Measurements from ENCODE around the gene HSPB7.
"Not testable (repeated sequence)": the region's sequence is repeated elsewhere in the genome, so short reads cannot be mapped to it uniquely, and the experiment has no call there.

Gene HSPB7

DNA sequence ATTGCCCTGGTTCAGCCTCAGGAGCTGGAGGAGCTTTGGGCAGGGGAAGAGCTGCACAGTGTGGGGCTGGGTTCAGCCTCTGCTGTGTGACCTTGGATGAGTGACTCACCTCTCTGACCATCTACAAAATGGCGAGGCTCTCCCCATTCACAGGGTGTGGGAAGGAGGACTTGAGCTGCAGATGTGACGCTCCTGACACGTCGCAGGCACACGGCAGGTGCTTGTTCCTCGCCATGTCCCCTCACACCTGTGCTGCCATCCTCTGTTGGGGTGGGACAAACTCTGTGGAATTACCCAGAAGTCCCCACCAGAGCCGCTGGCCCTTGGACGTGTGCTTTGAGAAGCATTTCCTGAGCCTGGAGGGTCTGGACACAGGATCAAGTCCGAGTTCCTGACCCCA lies 3.0 kb upstream of the HSPB7 start:
- DNase-seq = not testable (repeated sequence)

DNA sequence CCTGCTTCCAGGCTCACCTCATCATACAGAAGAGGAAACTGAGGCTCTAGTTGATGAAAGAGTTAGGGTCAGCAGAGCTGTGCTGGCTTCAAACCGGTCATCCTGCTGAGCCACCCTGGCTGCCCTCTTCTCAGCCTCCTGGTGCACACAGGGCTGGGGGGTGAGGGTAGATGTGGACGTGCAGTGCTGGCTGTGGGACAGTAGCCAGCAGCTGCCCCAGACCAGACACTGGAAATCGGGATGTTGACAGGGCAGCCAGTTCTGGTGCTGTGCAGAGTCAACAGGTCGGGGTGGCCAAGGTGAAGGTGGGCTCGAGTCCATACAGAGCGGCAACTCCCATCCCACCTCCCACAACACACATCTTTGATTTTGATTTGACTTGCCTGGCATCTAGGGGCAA lies 2.5 kb upstream of the HSPB7 start:
- no peak for DNase-seq

DNA sequence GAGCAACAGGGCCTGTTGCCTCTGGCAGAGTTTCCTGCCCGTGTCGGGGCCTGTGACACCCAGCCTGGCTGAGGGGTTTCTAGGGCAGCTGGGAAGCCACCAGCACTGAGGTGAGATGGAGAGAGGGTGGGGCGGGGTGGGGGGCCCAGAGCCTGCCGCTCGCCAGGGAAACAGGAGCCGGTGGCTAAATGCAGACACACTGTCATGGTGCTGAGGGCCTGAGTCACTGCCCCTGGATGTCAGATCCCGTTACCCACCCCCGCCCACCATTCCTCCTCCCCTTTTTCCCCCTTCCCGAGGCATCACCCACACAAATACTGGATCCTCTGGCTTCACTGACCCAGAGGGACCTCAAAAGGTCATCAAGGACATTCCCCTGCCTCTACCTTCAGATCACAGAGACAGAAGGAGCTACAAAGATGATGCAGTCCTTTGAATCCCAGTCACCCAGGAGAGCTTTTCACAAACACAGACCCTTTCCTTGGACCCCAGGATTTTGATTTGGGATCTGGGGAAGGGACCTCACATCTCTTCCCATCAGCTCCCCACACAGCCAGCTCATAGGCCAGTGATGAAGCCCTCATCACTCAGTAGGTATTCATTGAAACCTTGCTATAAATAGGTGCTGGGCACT lies 1.9 kb upstream of the HSPB7 start:
- DNase-seq = no peak

DNA sequence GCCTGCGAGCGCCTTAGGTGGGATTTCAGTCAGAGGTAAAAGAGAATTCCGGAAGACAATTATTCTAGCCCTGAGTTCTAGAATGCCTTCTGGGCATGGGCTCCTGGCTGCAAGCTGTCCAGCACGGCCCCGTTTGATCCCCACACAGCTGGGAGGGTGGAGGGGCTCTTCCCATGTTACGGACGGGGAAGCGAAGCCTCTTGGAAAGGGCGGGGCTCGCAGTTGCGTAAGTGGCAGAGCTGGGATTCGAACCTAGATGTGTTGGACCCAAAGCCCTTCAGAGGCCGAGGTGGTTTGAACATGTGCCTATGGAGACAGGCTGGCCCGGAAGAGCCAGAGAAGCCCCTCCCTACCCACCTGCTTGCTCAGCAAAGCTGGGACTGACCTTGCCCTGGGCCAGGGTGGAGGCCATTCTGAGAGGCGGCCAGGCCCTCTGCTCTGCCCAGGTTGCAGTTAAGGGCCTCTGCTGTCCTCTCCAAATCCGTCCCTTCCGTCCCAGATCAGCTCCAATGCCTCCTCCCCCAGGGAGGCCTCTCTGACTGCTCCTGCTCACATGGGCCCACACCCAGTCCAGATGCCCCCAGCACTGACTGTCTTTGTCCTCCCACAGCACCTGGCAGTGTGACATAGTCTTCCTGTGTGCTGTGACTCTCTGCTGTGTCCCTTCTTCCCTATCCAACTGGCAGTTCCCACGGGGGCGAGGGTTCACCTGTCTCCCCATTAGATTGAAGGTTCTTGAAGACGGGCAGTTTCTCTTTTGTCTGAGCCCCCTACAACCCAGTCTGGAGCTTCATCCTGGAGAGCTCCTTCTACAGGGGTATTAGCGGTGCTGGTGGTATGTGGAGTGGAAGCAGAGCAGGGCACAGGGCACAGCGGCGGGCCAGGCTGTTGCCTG lies 1.2 kb upstream of the HSPB7 start:
- DNase-seq = no peak

DNA sequence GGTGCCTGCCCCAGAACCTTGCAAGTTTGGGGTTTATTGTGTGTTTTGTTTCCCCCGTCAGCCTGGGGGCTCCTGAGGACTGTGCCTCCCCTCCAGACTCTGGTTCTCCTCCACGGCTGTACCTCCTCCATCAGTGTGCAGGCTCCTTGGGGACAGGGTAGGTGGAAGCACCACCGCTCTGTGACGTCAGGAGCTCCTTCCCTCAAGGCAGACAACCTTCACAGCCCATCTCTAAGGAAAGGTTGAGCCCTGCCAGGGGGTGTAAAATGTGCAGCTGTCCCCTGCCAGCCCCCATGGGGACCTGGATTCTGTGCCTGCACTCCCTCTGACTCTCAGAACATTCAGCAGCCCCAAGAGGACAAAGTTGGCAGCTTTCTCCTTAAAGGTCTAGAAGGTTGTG lies 465 bp upstream of the HSPB7 start:
- DNase-seq = no peak

DNA sequence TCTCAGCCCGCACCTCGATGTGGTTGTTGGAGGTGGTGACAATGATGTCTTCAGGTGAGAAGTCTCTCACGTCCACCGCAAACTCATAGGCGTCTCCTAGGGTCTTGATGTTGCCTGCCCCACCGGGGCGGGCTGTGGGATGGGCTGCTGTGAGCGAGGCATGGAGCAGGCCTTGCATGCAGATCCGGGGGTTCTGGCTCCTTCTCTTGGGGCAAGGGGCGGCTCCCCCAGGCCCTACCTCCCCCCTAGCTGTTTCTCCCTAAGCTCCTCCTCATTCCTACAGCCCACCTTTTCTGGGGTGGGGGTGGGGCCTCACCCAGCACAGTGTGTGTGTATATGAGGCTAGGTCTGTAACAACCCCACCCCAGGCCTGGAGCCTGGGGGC lies 775 bp downstream of the HSPB7 start:
- no peak for DNase-seq

DNA sequence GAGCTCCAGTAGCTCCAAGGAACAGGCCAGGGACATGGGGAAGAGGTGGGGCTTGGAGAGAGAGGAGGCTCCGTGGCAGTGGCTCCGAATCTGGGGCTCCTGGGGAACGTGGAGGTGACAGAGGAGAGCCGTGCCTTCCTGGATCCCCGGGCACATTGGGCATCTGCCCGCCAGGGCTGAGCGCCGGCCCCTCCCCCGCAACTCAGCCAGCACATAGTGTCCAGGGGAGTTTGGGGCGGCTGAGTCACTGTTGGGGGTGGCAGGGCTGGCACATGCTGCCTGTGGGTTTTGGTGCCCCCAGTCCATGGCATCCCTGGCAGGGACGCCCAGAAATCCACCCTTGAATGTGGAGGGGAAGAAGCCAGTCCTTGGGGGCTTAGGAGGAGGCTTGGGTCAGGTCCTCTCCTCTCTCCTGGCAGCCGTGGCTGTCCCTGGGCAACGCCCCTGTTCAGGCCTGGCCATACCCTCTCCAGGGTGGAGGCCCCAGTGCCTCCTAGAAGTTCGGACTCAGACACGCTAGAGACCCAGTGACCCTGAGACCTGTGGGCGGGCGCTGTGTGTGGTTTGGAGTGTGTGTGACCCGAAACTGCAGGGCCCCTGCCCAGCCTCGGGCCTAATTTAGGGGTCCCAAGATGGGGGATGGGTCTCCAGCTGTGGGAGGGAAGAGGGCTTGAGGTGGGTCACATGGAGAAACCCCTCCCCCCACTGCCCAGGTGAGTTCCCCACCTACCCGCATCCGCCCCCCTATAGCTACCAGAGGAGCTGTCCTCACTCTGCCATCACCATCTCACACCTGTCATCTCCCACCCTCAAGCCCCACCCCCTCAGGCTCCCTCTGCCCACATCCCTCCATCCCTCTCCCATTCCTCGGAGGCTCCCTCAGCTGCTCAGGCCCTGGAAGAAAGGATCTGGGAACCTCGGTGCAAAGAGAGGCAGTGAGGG lies 1.6 kb downstream of the HSPB7 start:
- no peak for DNase-seq

DNA sequence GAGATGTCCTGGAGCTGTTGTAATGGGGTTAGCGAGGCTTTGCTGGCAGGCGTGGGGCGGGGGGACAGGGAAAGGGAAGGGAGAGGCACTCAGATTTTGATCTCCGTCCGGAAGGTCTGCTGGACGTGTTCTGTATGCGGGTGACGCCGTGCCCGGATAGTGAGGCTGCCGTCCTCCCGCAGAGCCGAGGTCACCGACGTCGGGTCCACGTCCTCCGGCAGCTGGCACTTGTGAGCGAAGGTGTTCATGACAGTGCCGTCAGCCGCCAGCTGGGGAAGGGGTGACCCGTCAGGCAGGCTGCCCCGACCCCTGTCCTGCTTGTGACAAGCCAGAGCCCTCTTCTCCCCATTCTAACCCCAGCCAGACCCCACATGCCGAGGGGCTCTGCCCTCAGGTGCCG lies 2.4 kb downstream of the HSPB7 start:
- DNase-seq = no peak

DNA sequence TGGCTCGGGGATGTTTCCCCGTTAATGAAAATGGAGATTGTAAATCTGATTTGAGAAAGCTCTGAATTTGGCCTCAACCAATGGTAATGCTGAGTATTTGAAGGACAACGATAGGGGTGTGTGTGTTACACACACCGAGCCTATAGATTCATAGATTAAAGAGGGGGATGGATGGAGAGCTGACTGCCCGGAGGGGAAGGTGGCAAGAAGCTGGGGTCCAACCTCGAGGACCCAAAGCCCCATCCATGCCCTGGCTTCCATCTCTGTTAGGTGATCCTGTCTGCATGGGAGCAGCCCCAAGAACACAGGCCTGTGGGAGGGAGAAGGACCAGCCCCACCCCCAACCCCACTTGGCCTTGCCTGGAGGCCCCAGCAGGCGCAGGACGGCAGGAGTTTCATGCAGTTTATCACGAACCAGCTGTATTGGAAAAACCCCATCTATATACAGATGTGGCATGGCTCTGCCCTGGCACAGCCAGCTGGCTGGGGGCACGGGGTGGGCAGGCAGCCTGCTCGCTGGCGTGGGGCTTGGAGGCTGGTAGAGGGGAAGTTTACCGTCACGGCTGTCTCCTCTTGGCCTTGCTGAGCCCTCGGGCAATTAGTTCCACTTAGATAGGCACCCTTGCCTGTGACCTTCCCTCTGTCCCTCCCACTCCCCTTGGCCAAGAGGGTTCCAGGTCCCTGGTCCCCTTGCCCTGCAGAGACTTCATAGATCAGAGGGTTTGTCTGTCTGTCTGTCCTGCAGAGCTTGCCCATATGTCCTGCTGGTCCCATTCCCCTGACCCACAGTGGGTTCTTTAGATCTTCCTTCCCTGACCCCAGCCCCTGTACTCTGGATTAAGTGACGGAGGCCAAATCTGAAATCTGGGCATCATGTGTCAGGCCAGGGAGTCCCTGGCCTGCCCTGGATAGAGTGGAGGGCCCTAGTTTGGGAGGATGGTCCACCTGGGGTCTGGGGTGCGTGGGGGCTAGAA lies 3.0 kb downstream of the HSPB7 start:
- DNase-seq = no peak

DNA sequence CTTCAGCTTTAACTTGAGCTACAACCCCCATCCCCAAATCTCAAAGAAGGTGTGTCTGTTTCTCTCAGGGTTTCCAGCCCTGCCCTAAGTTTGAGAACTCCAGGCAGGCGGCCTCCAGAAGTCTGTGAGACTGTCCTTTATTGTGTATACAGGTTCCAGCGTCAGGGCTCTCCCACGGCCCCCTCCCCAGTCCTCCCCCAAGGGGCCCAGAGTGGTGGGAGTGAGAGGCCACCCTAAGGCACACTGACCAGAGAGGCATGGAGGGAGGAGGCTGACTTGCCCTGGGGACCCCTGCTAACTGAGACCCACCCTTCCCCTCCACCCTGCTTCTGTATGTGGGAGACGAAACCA lies 4.0 kb downstream of the HSPB7 start:
- no peak for DNase-seq

DNA sequence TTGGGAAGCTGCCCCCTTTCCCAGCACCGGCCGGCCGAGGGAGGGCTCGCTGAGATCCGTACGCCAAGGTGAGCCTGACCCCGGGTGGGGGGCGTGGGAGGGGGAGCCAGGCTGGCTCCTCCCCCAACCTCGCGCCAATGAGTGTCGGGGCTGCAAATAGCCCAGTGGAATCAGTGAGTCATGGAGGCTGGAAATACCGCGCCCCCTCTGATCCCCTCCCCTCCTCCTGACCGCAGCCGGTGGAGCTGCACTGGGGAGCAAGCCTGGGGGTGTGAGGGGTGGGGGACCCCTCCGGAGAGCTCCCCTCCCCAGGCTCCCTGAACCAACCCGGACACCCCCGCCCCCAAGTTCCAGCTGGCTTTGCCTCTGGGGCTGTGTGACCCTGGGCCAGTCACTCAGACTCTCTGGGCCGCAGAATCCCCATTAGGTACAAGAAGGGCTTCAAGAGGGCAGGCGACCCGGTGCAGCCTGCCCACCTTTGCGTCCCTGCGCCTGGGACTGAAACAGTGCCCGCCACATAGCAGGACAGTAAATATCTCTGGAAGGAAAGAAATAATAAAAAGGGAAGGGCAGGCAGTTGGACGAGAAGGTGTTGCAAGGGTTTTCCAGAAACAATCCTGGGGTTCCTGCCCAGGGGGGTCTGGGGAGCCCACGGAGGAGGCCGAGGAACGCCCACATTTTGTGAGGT lies 4.5 kb downstream of the HSPB7 start:
- DNase-seq = no peak

DNA sequence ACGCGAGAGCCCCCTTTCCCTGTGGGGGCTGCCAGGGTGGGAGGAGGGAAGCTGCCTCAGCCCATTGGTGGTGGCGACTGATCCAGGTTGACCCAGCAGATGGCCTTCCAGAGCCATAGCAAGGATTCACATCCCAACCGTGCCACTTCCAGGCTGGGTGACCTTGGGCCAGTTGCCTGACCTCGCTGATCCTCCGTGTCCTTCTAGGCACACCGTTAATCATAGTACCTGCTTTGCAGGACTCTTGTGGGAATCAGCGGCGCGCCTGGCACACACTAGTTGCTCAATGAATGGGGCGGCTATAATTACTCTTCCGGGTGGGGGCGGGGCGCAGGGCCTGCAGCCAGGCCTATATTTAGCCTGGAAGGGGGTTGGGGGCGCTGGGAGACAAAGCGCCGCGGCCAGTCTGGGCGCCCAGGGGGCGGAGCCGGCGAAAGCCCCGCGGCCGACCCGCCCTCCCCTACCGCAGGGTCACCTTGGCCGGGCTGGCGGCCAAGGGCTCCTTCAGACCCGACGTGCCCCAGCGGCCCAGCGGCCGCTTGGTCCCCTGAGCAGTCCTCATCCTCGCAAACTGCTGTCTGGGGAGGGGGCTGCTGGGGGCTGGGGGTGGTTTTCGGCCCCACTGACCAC lies 5.1 kb downstream of the HSPB7 start:
- no peak for DNase-seq

DNA sequence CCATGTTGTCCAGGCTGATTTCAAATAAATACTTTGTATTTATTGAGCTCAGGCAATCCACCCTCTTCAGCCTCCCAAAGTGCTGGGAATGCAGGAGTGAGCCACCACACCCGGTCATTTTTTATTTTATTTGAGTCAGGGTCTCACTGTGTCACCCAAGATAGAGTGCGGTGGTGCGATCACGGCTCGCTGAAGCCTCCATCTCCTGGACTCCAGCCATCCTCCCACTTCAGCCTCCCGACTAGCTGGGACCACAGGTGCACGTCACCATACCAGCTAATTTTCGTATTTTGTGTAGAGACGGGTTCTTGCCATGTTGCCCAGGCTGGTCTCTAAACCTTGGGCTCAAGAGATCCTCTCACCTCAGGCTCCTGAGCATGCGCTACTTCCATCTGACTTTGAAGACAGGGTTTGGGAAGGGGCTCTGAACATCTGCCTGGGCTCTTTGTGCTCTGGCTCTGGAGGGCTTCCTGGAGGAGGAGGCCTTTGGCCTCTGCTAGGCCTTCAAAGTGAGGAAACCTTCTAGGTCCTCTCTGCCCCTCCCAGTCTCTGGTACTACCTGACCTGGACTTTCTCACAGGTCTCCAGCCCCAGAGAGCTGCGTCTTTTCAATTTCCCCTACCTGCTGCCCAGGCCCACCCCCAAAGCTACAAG lies 5.8 kb downstream of the HSPB7 start:
- no peak for DNase-seq

DNA sequence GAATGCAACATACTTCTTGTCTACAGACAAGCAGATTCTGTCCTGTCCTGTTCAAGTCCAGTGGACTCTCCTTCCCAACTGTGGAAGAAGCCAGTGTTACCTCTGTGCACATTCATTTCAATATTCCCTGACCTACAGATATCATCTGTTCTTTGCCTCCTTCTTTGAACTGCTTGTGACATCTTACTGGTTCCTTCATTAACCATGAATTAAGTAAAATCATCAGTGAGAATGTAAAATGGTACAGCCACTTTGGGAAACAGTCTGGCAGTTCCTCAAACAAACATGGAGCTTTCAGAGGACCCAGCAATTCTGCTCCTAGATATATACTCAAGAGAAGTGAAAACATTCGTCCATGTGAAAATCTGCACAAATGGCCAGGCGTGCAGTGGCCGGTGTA lies 7.0 kb downstream of the HSPB7 start:
- DNase-seq = no peak

DNA sequence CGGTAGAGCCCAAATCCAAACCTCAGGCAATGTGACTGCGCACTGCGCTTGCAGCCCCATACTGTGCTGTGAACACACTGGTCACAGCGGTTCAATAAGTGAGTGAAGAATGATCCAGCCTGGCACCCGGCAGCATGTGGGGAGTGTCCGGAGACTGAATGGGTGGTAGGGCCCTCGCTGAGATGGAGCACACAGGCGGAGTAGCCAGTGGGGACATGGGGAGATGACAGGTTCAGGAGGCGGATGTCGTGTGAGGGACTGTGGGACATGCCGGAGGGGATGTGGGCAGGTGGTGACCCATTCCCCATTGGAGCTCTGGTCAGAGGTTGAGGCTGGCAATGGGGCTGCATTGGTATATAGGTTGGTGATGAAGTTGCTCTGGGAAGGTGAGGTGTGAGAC lies 8.2 kb downstream of the HSPB7 start:
- no peak for DNase-seq

DNA sequence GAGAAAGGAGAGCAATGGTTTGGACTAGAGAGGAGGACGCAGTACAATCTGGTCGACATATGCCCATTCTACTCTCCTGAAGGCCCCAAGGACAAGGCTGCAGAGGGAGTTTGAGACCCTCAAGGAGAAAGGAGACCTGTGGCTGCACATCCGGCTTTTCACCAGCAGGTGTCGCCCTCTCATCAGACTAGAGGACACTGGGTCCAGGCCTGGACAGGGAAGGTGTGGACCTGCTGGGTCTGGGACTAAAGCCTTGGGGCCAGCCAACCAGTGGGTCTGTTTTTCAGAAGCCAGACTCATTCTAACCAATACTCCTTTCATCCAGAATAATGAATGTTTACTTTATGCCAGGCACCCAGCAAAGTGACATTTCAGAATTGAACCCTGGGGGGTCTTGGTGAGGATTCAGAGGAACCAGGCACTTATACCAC lies 8.8 kb downstream of the HSPB7 start:
- peak; percentile 35 to 75 for DNase-seq

DNA sequence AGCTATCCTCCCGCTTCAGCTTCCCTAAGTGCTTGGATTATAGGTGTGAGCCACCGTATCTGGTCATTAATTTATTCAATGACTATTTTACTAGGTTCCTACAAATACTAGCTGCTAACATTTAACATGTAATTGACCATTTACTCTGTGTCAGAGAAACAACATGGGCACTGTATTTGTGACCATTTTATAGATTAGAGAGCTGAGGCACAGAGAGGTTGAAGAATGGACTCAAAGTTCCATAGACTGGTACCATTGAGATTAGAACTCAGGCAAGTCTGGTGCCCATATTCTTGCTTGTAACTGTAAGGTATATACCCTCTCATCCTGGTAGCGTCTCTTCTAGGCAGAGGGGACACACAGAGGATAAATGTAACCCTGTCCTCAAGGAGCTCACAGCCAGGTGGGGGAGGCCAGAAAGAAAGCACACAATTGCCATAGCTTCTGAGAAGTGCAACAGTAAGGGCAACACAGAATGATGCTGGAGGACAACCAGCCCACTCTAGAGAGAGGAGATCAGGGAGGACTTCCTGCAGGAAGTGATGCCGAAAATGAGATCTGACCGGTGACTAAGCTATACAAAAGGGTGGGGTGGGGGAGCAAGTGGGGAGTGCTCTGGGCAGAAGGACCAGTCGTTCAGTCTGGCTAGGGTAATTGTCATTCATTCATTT lies 10.0 kb downstream of the HSPB7 start:
- DNase-seq = no peak

DNA sequence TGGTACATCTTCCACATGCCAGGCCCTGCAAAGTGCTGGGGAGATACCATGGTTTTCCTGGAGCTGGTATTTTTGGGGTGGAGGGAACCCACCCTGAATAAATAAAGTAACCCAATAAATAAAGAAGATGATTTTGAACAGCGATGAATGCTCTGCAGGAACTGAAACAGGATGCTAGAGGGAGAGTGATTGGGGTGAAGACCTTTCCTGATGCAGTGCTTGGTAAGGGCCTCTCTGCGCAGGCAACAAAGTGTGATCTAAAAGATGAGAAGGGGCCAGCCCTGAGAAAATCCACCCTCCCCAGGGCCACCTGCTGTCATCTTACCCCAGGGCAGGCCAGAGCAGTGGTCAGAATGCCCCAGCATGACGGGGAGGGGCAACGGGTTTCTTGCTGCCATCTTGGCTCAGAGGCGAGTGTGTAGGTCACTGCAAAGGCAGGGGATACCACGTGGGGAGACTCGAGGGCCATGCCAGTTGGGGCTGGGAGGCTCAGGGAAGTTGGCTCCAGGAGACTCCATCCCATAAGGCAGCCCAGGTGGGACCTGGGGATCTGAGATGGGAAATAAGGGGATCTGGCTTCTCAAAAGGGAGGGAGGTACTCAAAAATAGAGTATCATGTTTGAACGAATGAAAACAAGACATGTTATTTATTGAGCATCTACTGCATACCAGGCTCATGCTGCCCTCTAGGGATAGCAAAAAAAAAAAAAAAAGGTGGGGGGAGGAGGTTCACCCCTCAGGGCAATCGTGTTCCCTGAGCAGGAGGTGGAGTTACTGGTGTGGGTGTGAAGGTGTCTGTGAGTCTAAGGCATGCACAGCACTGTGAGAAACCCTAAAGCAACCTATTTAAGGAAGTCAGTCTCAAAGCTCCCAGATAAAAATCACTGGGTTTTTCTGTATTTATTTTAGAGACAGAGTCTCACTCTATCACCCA lies 11.0 kb downstream of the HSPB7 start:
- DNase-seq = no peak

DNA sequence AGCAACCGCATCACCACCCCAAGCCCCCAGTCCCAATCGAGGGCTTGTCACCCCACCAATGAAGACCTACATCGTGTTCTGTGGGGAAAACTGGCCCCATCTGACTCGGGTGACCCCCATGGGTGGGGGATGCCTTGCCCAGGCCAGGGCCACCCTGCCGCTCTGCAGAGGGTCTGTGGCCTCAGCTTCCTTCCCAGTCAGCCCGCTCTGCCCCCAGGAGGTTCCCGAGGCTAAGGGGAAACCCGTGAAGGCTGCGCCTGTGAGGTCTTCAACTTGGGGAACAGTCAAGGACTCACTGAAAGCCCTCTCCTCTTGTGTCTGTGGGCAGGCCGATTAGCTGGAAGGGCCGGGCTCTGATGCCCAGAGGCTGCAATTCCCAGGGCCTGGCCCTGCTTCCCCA lies 11.8 kb downstream of the HSPB7 start:
- no peak for DNase-seq

Data from NCI-H446 (cell line).